Measurements from ENCODE around the gene TUBGCP6.

Gene TUBGCP6

GRCh38 chr22:50182176-50183081 is 62.4 kb downstream of the TUBGCP6 start:
- WGBS, 2 experiments (ENCODE audit: insufficient coverage in 2 of 2) = 85 to 91% methylated on average over 23 to 31 of the region's 31 CpGs
- Histone ChIP-seq H3K27ac (ENCODE audit: low read depth, low read length, severe bottlenecking) (no peak overlapping the region), H3K4me3 (ENCODE audit: extremely low read depth, insufficient read depth, low read length, poor library complexity, severe bottlenecking) (no peak overlapping the region), H3K9me3 (ENCODE audit: control insufficient read depth, low read length) (no peaks in the 10 kb centered on the region), H3K36me3 (ENCODE audit: control insufficient read depth, insufficient read depth, low read length) (no peaks in the 10 kb centered on the region), H3K4me1 (ENCODE audit: control insufficient read depth, insufficient read depth, low read length, poor library complexity, severe bottlenecking) (peaks cover 11% of the 10 kb centered on the region)

GRCh38 chr22:50180727-50181521 is 63.9 kb downstream of the TUBGCP6 start:
- no peaks in the 10 kb centered on the region for H3K36me3 ChIP-seq (ENCODE audit: control insufficient read depth, insufficient read depth, low read length)
- H3K27ac ChIP-seq (ENCODE audit: low read depth, low read length, severe bottlenecking) = no peak overlapping the region
- H3K4me1 ChIP-seq (ENCODE audit: control insufficient read depth, insufficient read depth, low read length, poor library complexity, severe bottlenecking) = peaks cover 8% of the 10 kb centered on the region
- H3K9me3 ChIP-seq (ENCODE audit: control insufficient read depth, low read length) = no peaks in the 10 kb centered on the region
- H3K4me3 ChIP-seq (ENCODE audit: extremely low read depth, insufficient read depth, low read length, poor library complexity, severe bottlenecking) = no peak overlapping the region
- WGBS, 2 experiments (ENCODE audit: insufficient coverage in 2 of 2) = 92 to 97% methylated on average over 23 to 27 of the region's 27 CpGs

GRCh38 chr22:50179937-50180726 is 64.7 kb downstream of the TUBGCP6 start:
- Histone ChIP-seq H3K27ac (ENCODE audit: low read depth, low read length, severe bottlenecking) (no peak overlapping the region), H3K9me3 (ENCODE audit: control insufficient read depth, low read length) (no peaks in the 10 kb centered on the region), H3K4me1 (ENCODE audit: control insufficient read depth, insufficient read depth, low read length, poor library complexity, severe bottlenecking) (peaks cover 8% of the 10 kb centered on the region), H3K4me3 (ENCODE audit: extremely low read depth, insufficient read depth, low read length, poor library complexity, severe bottlenecking) (no peak overlapping the region), H3K36me3 (ENCODE audit: control insufficient read depth, insufficient read depth, low read length) (no peaks in the 10 kb centered on the region)
- 92 to 94% methylated on average over 36 to 38 of the region's 39 CpGs for WGBS, 2 experiments (ENCODE audit: insufficient coverage in 2 of 2)

GRCh38 chr22:50178871-50179869 is 65.7 kb downstream of the TUBGCP6 start:
- H3K9me3 ChIP-seq (ENCODE audit: control insufficient read depth, low read length) = no peaks in the 10 kb centered on the region
- no peak overlapping the region for H3K4me3 ChIP-seq (ENCODE audit: extremely low read depth, insufficient read depth, low read length, poor library complexity, severe bottlenecking)
- WGBS, 2 experiments (ENCODE audit: insufficient coverage in 2 of 2) = 90 to 95% methylated on average over 57 to 58 of the region's 64 CpGs
- H3K4me1 ChIP-seq (ENCODE audit: control insufficient read depth, insufficient read depth, low read length, poor library complexity, severe bottlenecking) = peaks cover 3% of the 10 kb centered on the region
- H3K27ac ChIP-seq (ENCODE audit: low read depth, low read length, severe bottlenecking) = no peak overlapping the region
- H3K36me3 ChIP-seq (ENCODE audit: control insufficient read depth, insufficient read depth, low read length) = no peaks in the 10 kb centered on the region

- H3K4me3 ChIP-seq (ENCODE audit: extremely low read depth, insufficient read depth, low read length, poor library complexity, severe bottlenecking) = no peak overlapping the region
- 91 to 97% methylated on average over 12 to 22 of the region's 22 CpGs for WGBS, 2 experiments (ENCODE audit: insufficient coverage in 2 of 2)
- no peak overlapping the region for H3K27ac ChIP-seq (ENCODE audit: low read depth, low read length, severe bottlenecking)
- H3K9me3 ChIP-seq (ENCODE audit: control insufficient read depth, low read length) = no peaks in the 10 kb centered on the region
- H3K4me1 ChIP-seq (ENCODE audit: control insufficient read depth, insufficient read depth, low read length, poor library complexity, severe bottlenecking) = peaks cover 3% of the 10 kb centered on the region
- H3K36me3 ChIP-seq (ENCODE audit: control insufficient read depth, insufficient read depth, low read length) = no peaks in the 10 kb centered on the region
Measured at GRCh38 chr22:50178471-50178864, 66.4 kb downstream of the TUBGCP6 start.

GRCh38 chr22:50177537-50178470 is 67.0 kb downstream of the TUBGCP6 start:
- H3K4me1 ChIP-seq (ENCODE audit: control insufficient read depth, insufficient read depth, low read length, poor library complexity, severe bottlenecking) = peaks cover 3% of the 10 kb centered on the region
- no peaks in the 10 kb centered on the region for H3K36me3 ChIP-seq (ENCODE audit: control insufficient read depth, insufficient read depth, low read length)
- 95 to 97% methylated on average over 42 to 98 of the region's 98 CpGs for WGBS, 2 experiments (ENCODE audit: insufficient coverage in 2 of 2)
- H3K4me3 ChIP-seq (ENCODE audit: extremely low read depth, insufficient read depth, low read length, poor library complexity, severe bottlenecking) = no peak overlapping the region
- H3K9me3 ChIP-seq (ENCODE audit: control insufficient read depth, low read length) = no peaks in the 10 kb centered on the region
- H3K27ac ChIP-seq (ENCODE audit: low read depth, low read length, severe bottlenecking) = no peak overlapping the region

GRCh38 chr22:50176850-50177536 is 67.8 kb downstream of the TUBGCP6 start:
- peaks cover 3% of the 10 kb centered on the region for H3K4me1 ChIP-seq (ENCODE audit: control insufficient read depth, insufficient read depth, low read length, poor library complexity, severe bottlenecking)
- no peak overlapping the region for H3K27ac ChIP-seq (ENCODE audit: low read depth, low read length, severe bottlenecking)
- no peak overlapping the region for H3K4me3 ChIP-seq (ENCODE audit: extremely low read depth, insufficient read depth, low read length, poor library complexity, severe bottlenecking)
- no peaks in the 10 kb centered on the region for H3K36me3 ChIP-seq (ENCODE audit: control insufficient read depth, insufficient read depth, low read length)
- 96 to 97% methylated on average over 71 to 74 of the region's 76 CpGs for WGBS, 2 experiments (ENCODE audit: insufficient coverage in 2 of 2)
- H3K9me3 ChIP-seq (ENCODE audit: control insufficient read depth, low read length) = no peaks in the 10 kb centered on the region

GRCh38 chr22:50175921-50176849 is 68.6 kb downstream of the TUBGCP6 start:
- Histone ChIP-seq H3K27ac (ENCODE audit: low read depth, low read length, severe bottlenecking) (no peak overlapping the region), H3K4me1 (ENCODE audit: control insufficient read depth, insufficient read depth, low read length, poor library complexity, severe bottlenecking) (peaks cover 3% of the 10 kb centered on the region), H3K9me3 (ENCODE audit: control insufficient read depth, low read length) (no peaks in the 10 kb centered on the region), H3K4me3 (ENCODE audit: extremely low read depth, insufficient read depth, low read length, poor library complexity, severe bottlenecking) (no peak overlapping the region), H3K36me3 (ENCODE audit: control insufficient read depth, insufficient read depth, low read length) (no peaks in the 10 kb centered on the region)
- WGBS, 2 experiments (ENCODE audit: insufficient coverage in 2 of 2) = 87 to 92% methylated on average over 21 to 22 of the region's 27 CpGs

Data from mesodermal cell (in vitro differentiated cells).